ENCODE data around the gene FAM221A. TPM values are rescaled to one million over a fixed set of nuclear protein-coding genes. Genes with fewer than 3 reads are reported as not detected.

FAM221A gene
- total RNA-seq, 2 donors from 2014 or later, result 7.0 to 30.8 TPM

DNA sequence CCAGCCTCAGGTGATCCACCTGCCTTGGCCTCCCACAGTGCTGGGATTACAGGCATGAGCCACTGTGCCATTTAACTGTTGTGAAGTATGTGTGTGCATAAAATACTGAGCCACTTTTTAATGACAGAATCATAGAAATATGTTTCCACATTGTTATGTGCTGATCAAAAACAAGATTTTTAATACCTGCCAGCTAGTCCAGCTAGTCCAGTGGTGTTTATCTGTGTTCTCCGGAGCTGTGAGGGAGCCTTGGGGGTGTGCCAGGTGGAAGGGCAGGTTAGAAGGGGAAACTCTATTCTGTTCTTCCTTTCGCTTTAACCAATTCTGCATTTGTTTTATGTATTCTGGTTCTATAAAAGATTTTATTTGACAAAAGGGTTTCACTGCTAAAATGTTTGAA, 7.0 kb downstream of the FAM221A start:
- intact Hi-C loops (cut with DNase I), result loop anchor here (10.0 kb wide), 1 partner anchor 672 kb away; the partner anchor contains the start of gene HYCC1
- no peaks in the 10 kb centered on the region for H3K27me3 ChIP-seq (replicated peaks; ENCODE audit: insufficient read depth)
- DNase-seq (ENCODE audit: low spot score), result peak; percentile 28
- no peak for TF ChIP-seq POLR2A (IDR thresholded peaks at IDR 0.05)
- TF ChIP-seq, protein P1, sequence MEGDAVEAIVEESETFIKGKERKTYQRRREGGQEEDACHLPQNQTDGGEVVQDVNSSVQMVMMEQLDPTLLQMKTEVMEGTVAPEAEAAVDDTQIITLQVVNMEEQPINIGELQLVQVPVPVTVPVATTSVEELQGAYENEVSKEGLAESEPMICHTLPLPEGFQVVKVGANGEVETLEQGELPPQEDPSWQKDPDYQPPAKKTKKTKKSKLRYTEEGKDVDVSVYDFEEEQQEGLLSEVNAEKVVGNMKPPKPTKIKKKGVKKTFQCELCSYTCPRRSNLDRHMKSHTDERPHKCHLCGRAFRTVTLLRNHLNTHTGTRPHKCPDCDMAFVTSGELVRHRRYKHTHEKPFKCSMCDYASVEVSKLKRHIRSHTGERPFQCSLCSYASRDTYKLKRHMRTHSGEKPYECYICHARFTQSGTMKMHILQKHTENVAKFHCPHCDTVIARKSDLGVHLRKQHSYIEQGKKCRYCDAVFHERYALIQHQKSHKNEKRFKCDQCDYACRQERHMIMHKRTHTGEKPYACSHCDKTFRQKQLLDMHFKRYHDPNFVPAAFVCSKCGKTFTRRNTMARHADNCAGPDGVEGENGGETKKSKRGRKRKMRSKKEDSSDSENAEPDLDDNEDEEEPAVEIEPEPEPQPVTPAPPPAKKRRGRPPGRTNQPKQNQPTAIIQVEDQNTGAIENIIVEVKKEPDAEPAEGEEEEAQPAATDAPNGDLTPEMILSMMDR (IDR thresholded peaks at IDR 0.05), result no peak
- TF ChIP-seq POLR2AphosphoS5 (IDR thresholded peaks at IDR 0.05), result no peak
- no peaks in the 10 kb centered on the region for H3K4me1 ChIP-seq (replicated peaks)
- 25% methylated on average over 2 of the region's 2 CpGs for whole genome bisulfite sequencing
- no peaks in the 10 kb centered on the region for H3K36me3 ChIP-seq
- H3K9me3 ChIP-seq, result no peaks in the 10 kb centered on the region
- H3K27ac ChIP-seq, result no peak overlapping the region
- no peak overlapping the region for H3K4me3 ChIP-seq

DNA sequence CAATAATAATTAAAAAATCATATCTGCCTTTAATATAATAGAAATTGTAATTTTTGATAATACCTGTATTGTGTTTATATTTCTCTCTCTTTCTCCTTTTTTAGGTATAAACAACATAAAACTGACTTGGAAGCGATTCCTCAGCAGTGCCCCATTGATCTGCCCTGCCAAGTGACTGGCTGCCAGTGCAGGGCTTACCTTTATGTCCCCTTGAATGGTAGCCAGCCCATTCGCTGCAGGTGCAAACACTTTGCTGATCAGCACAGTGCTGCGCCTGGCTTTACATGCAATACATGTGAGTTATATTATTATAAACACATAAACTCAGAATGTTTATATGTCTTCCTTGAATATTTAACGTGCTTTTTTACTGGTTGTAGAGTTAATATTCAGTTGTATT, 9.2 kb downstream of the FAM221A start:
- TF ChIP-seq POLR2AphosphoS5 (IDR thresholded peaks at IDR 0.05), result no peak
- TF ChIP-seq, protein P1 (IDR thresholded peaks at IDR 0.05), result no peak
- no peak for TF ChIP-seq POLR2A (IDR thresholded peaks at IDR 0.05)
- H3K27ac ChIP-seq, result no peak overlapping the region
- H3K9me3 ChIP-seq, result no peaks in the 10 kb centered on the region
- intact Hi-C loops (cut with DNase I), result loop anchor here (10.0 kb wide), 1 partner anchor 674 kb away; the partner anchor contains the start of gene HYCC1
- DNase-seq (ENCODE audit: low spot score), result no peak
- no peaks in the 10 kb centered on the region for H3K27me3 ChIP-seq (replicated peaks; ENCODE audit: insufficient read depth)
- H3K4me1 ChIP-seq (replicated peaks), result no peaks in the 10 kb centered on the region
- 86% methylated on average over 4 of the region's 4 CpGs for WGBS
- H3K36me3 ChIP-seq, result no peaks in the 10 kb centered on the region
- H3K4me3 ChIP-seq, result no peak overlapping the region

DNA sequence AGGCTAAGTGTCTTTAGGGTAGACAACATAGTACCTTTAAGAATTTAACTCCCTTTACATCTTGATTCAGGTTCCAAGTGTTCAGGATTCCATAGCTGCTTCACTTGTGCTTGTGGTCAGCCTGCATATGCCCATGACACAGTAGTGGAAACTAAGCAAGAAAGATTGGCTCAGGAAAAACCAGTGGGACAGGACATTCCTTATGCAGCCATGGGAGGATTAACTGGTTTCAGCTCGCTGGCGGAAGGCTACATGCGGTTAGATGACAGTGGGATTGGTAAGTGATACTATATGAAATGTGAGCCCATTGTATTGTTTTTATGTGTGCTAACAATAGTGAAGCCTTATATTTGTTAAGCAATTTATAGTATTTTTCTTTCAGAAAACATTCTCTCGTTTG, 11.3 kb downstream of the FAM221A start:
- 61% methylated on average over 4 of the region's 4 CpGs for WGBS
- no peak overlapping the region for H3K27ac ChIP-seq
- intact Hi-C loops (cut with DNase I), result no loop called here
- no peaks in the 10 kb centered on the region for H3K4me1 ChIP-seq (replicated peaks)
- no peaks in the 10 kb centered on the region for H3K27me3 ChIP-seq (replicated peaks; ENCODE audit: insufficient read depth)
- H3K4me3 ChIP-seq, result no peak overlapping the region
- DNase-seq (ENCODE audit: low spot score), result peak; percentile 14
- TF ChIP-seq POLR2A (IDR thresholded peaks at IDR 0.05), result no peak
- TF ChIP-seq POLR2AphosphoS5 (IDR thresholded peaks at IDR 0.05), result no peak
- TF ChIP-seq, protein P1 (IDR thresholded peaks at IDR 0.05), result no peak
- no peaks in the 10 kb centered on the region for H3K36me3 ChIP-seq
- no peaks in the 10 kb centered on the region for H3K9me3 ChIP-seq

DNA sequence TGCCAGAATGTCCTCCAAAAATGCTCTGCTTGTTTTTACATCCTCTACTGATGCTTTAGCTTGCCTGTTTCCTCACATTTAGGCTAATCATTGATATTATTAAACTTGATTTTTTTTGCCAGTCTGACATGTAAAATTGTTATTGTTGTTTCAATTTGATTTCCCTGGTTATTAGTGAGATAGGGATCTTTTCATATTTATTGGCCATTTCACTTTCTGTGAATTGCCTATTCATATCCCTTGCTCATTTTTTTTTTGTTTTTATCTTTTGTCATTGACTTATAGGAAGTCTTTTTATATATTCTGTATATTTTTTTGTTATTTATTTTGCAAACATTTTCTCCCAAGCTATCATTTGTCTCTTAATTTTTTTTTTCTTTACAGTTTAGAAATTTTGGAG, 13.2 kb downstream of the FAM221A start:
- H3K36me3 ChIP-seq, result no peaks in the 10 kb centered on the region
- no peak for DNase-seq (ENCODE audit: low spot score)
- intact Hi-C loops (cut with DNase I), result no loop called here
- no peak overlapping the region for H3K4me3 ChIP-seq
- H3K9me3 ChIP-seq, result no peaks in the 10 kb centered on the region
- no peaks in the 10 kb centered on the region for H3K27me3 ChIP-seq (replicated peaks; ENCODE audit: insufficient read depth)
- no peaks in the 10 kb centered on the region for H3K4me1 ChIP-seq (replicated peaks)
- H3K27ac ChIP-seq, result no peak overlapping the region
- TF ChIP-seq POLR2AphosphoS5 (IDR thresholded peaks at IDR 0.05), result no peak
- TF ChIP-seq, protein P1 (IDR thresholded peaks at IDR 0.05), result no peak
- no peak for TF ChIP-seq POLR2A (IDR thresholded peaks at IDR 0.05)

DNA sequence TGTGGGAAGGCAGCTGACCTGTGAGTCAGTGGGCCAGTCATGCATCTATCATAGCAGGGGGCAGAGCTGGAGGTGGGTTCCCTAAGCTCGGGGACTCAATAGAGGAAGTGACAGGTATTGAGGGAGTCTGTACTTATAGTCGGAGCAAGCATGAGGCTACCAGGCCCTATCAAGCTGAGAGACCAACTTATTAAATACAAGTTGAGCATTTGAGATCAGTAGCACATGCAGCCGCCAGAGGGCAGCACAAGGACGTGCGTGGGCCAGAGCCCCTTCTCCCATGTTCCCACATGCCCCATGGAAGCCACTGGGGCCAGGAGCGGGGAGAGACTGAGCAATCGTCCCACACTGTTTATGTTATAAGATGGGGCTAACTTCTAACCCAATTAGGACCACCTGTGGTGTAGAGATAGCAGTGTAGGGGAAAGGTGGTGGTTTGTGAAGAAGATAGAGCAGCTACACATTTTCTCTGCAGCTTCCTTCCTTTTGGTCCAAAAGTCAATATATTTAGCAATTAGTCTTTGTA, 17.0 kb downstream of the FAM221A start:
- intact Hi-C loops (cut with DNase I), result no loop called here
- H3K4me1 ChIP-seq (replicated peaks), result no peaks in the 10 kb centered on the region
- no peak for DNase-seq (ENCODE audit: low spot score)
- no peak overlapping the region for H3K4me3 ChIP-seq
- no peaks in the 10 kb centered on the region for H3K9me3 ChIP-seq
- H3K27ac ChIP-seq, result no peak overlapping the region
- no peaks in the 10 kb centered on the region for H3K27me3 ChIP-seq (replicated peaks; ENCODE audit: insufficient read depth)
- 46% methylated on average over 7 of the region's 7 CpGs for WGBS
- TF ChIP-seq, protein P1 (IDR thresholded peaks at IDR 0.05), result peak in 2 of 4 experiments; percentile 13 to 19
- TF ChIP-seq POLR2A (IDR thresholded peaks at IDR 0.05), result no peak
- H3K36me3 ChIP-seq, result no peaks in the 10 kb centered on the region
